ENCODE results near the gene IL31.

The IL31 gene

DNA sequence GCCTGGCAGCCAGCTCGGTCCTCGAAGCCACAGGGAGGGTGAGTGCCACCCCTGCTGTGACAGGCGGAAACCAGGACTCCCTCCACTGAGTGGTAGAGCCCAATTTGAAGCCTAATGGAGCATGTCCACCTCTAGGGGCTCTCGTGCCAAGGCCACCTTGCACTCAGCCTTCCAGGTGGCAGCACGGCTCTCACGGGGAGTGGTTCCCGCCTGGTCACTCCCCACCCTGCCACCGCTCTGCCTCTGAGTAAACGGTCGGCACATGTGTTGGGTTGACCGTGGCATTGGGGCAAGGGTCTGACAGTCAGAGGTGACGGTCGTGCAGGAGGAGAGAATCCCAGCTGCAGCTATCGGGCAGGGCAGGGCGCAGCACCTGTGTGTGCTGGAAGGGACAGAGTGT, 34.8 kb downstream of the IL31 start:
- TF ChIP-seq, protein P1, sequence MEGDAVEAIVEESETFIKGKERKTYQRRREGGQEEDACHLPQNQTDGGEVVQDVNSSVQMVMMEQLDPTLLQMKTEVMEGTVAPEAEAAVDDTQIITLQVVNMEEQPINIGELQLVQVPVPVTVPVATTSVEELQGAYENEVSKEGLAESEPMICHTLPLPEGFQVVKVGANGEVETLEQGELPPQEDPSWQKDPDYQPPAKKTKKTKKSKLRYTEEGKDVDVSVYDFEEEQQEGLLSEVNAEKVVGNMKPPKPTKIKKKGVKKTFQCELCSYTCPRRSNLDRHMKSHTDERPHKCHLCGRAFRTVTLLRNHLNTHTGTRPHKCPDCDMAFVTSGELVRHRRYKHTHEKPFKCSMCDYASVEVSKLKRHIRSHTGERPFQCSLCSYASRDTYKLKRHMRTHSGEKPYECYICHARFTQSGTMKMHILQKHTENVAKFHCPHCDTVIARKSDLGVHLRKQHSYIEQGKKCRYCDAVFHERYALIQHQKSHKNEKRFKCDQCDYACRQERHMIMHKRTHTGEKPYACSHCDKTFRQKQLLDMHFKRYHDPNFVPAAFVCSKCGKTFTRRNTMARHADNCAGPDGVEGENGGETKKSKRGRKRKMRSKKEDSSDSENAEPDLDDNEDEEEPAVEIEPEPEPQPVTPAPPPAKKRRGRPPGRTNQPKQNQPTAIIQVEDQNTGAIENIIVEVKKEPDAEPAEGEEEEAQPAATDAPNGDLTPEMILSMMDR (conservative IDR thresholded peaks at IDR 0.05; ENCODE audit: low read length), result no peak
- TF ChIP-seq EZH2phosphoT487 (IDR thresholded peaks at IDR 0.05; ENCODE audit: borderline replicate concordance), result no peak
- H3K9ac ChIP-seq (ENCODE audit: low read depth, low read length, poor library complexity, severe bottlenecking), result no peak overlapping the region
- peaks cover 42% of the 10 kb centered on the region; the same call in 1 of the 2 replicates for H3K36me3 ChIP-seq (ENCODE audit: insufficient read depth, low read length)
- no peak overlapping the region for H3K4me2 ChIP-seq (ENCODE audit: low read depth, low read length, poor library complexity, severe bottlenecking)
- no peaks in the 10 kb centered on the region for H3F3A ChIP-seq (ENCODE audit: low read depth)
- H3K27me3 ChIP-seq (ENCODE audit: insufficient read depth, low read length, poor library complexity, severe bottlenecking), result no peaks in the 10 kb centered on the region
- no peak overlapping the region for H2AFZ ChIP-seq (ENCODE audit: low read length)
- H3K4me3 ChIP-seq (ENCODE audit: low read length, poor library complexity, severe bottlenecking), result no peak overlapping the region
- no peaks in the 10 kb centered on the region for H3K4me1 ChIP-seq (ENCODE audit: insufficient read depth, low read length, poor library complexity, severe bottlenecking)
- H3K9me2 ChIP-seq (replicated peaks; ENCODE audit: low read depth, low read length), result no peaks in the 10 kb centered on the region
- no peaks in the 10 kb centered on the region for H3K9me3 ChIP-seq (ENCODE audit: insufficient read depth, low read depth, low read length)
- H3K79me2 ChIP-seq (ENCODE audit: insufficient read depth, low read length), result no peaks in the 10 kb centered on the region
- no peaks in the 10 kb centered on the region for H4K20me1 ChIP-seq (ENCODE audit: insufficient read depth, low read length, poor library complexity, severe bottlenecking)

DNA sequence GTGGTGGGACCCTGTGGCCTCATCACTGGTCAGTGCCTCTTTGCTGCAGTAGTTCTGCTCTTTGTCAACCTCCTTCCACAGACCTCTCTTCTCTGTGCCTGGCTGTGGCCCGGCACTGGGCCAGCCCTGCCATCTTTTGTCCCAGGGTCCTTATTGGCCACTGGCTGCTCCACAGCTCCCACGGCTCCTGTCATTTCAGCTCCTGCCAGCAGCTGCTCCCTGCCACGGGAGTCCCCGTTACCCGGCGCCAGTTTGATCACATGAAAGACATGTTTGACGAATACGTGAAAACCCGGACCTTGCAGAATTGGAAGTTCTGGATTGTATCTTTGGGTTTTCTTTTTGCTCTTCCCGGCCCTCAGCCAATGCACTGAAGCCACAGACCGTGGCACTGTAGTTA, 35.4 kb downstream of the IL31 start:
- Histone ChIP-seq H3K9me3 (ENCODE audit: insufficient read depth, low read depth, low read length) (no peaks in the 10 kb centered on the region), H3K79me2 (ENCODE audit: insufficient read depth, low read length) (no peaks in the 10 kb centered on the region), H4K20me1 (ENCODE audit: insufficient read depth, low read length, poor library complexity, severe bottlenecking) (no peaks in the 10 kb centered on the region), H3K9me2 (replicated peaks; ENCODE audit: low read depth, low read length) (no peaks in the 10 kb centered on the region), H2AFZ (ENCODE audit: low read length) (no peak overlapping the region), H3K4me2 (ENCODE audit: low read depth, low read length, poor library complexity, severe bottlenecking) (no peak overlapping the region), H3K9ac (ENCODE audit: low read depth, low read length, poor library complexity, severe bottlenecking) (no peak overlapping the region), H3K4me3 (ENCODE audit: low read length, poor library complexity, severe bottlenecking) (no peak overlapping the region), H3K36me3 (ENCODE audit: insufficient read depth, low read length) (peaks cover 48% of the 10 kb centered on the region; the same call in 1 of the 2 replicates), H3K27me3 (ENCODE audit: insufficient read depth, low read length, poor library complexity, severe bottlenecking) (no peaks in the 10 kb centered on the region), H3F3A (ENCODE audit: low read depth) (no peaks in the 10 kb centered on the region), H3K4me1 (ENCODE audit: insufficient read depth, low read length, poor library complexity, severe bottlenecking) (no peaks in the 10 kb centered on the region)
- TF ChIP-seq EZH2phosphoT487 (IDR thresholded peaks at IDR 0.05; ENCODE audit: borderline replicate concordance), result no peak
- TF ChIP-seq, protein P1 (conservative IDR thresholded peaks at IDR 0.05; ENCODE audit: low read length), result no peak

- H3K4me2 ChIP-seq (ENCODE audit: low read depth, low read length, poor library complexity, severe bottlenecking), result no peak overlapping the region
- H3K36me3 ChIP-seq (ENCODE audit: insufficient read depth, low read length), result peaks cover 51% of the 10 kb centered on the region; the same call in 1 of the 2 replicates
- no peak overlapping the region for H2AFZ ChIP-seq (ENCODE audit: low read length)
- no peak overlapping the region for H3K4me3 ChIP-seq (ENCODE audit: low read length, poor library complexity, severe bottlenecking)
- H3K9me3 ChIP-seq (ENCODE audit: insufficient read depth, low read depth, low read length), result no peaks in the 10 kb centered on the region
- no peaks in the 10 kb centered on the region for H3K9me2 ChIP-seq (replicated peaks; ENCODE audit: low read depth, low read length)
- TF ChIP-seq, protein P1 (conservative IDR thresholded peaks at IDR 0.05; ENCODE audit: low read length), result no peak
- no peak for TF ChIP-seq EZH2phosphoT487 (IDR thresholded peaks at IDR 0.05; ENCODE audit: borderline replicate concordance)
- H4K20me1 ChIP-seq (ENCODE audit: insufficient read depth, low read length, poor library complexity, severe bottlenecking), result no peaks in the 10 kb centered on the region
- H3F3A ChIP-seq (ENCODE audit: low read depth), result no peaks in the 10 kb centered on the region
- no peaks in the 10 kb centered on the region for H3K4me1 ChIP-seq (ENCODE audit: insufficient read depth, low read length, poor library complexity, severe bottlenecking)
- no peaks in the 10 kb centered on the region for H3K79me2 ChIP-seq (ENCODE audit: insufficient read depth, low read length)
- H3K27me3 ChIP-seq (ENCODE audit: insufficient read depth, low read length, poor library complexity, severe bottlenecking), result no peaks in the 10 kb centered on the region
- no peak overlapping the region for H3K9ac ChIP-seq (ENCODE audit: low read depth, low read length, poor library complexity, severe bottlenecking)
Measured at GRCh38 chr12:122138181-122138580, 35.8 kb downstream of the IL31 start.

Data from Loucy (cell line).